HEK293T (cell line): ENCODE results near the gene ELP4.

ENCODE experiments used
- CTCF ChIA-PET: fragments of 350-600 bp; formaldehyde crosslinking; extraction: SDS; loops from one replicate; lab custom pipeline; 2021; ENCODE audit warnings: antibody characterized with exemption, inconsistent platforms; lab: Yijun Ruan, JAX
- POLR2A ChIA-PET: fragments of 350-600 bp; formaldehyde crosslinking; extraction: SDS; loops from one replicate; lab custom pipeline; 2020; ENCODE audit warnings: antibody characterized with exemption, inconsistent platforms; lab: Yijun Ruan, JAX
- DNase-seq: peaks from one replicate; pipeline ENCODE4 v3.0.0; 2012; ENCODE audit warnings: mixed read lengths; ENCODE audit errors: extremely low spot score
- ARNT ChIP-seq: fragments of 450-650 bp; IDR thresholded peaks from 2 replicates; pipeline ENCODE4 v1.6.1; 2017; ENCODE audit warnings: mild to moderate bottlenecking
- BHLHE40 ChIP-seq: fragments of 450-650 bp; IDR thresholded peaks from 2 replicates; pipeline ENCODE4 v1.6.1; 2016; ENCODE audit warnings: mild to moderate bottlenecking, moderate library complexity, borderline replicate concordance
- CTBP1 ChIP-seq: fragments of 450-650 bp; IDR thresholded peaks from 2 replicates; pipeline ENCODE4 v1.6.1; 2016; ENCODE audit warnings: borderline replicate concordance
- ELF4 ChIP-seq: fragments of 450-650 bp; IDR thresholded peaks from 2 replicates; pipeline ENCODE4 v1.6.1; 2017; ENCODE audit warnings: antibody characterized with exemption
- FOXA1 ChIP-seq: fragments of 450-650 bp; IDR thresholded peaks from 2 replicates; pipeline ENCODE4 v1.6.1; 2016; ENCODE audit warnings: mild to moderate bottlenecking
- FOXK2 ChIP-seq: fragments of 450-650 bp; IDR thresholded peaks from 2 replicates; pipeline ENCODE4 v1.6.1; 2016; ENCODE audit warnings: mild to moderate bottlenecking
- FOXM1 ChIP-seq: fragments of 450-650 bp; IDR thresholded peaks from 2 replicates; pipeline ENCODE4 v1.6.1; 2017; ENCODE audit warnings: mild to moderate bottlenecking, borderline replicate concordance
- HDGF ChIP-seq: fragments of 450-650 bp; IDR thresholded peaks from 2 replicates; pipeline ENCODE4 v1.6.1; 2017; ENCODE audit warnings: antibody characterized with exemption, borderline replicate concordance
- L3MBTL2 ChIP-seq: fragments of 450-650 bp; conservative IDR thresholded peaks from 2 replicates; pipeline ENCODE4 v1.6.1; 2016; ENCODE audit warnings: mild to moderate bottlenecking
- LEF1 ChIP-seq: fragments of 450-650 bp; IDR thresholded peaks from 2 replicates; pipeline ENCODE4 v1.6.1; 2017; ENCODE audit warnings: mild to moderate bottlenecking, borderline replicate concordance
- NFRKB ChIP-seq: fragments of 450-650 bp; IDR thresholded peaks from 2 replicates; pipeline ENCODE4 v1.6.1; 2016; ENCODE audit warnings: mild to moderate bottlenecking, moderate library complexity
- PKNOX1 ChIP-seq: fragments of 450-650 bp; IDR thresholded peaks from 2 replicates; pipeline ENCODE4 v1.6.1; 2016
- SP1 ChIP-seq: fragments of 450-650 bp; IDR thresholded peaks from 2 replicates; pipeline ENCODE4 v1.6.1; 2017
- SUZ12 ChIP-seq: fragments of 450-650 bp; IDR thresholded peaks from 2 replicates; pipeline ENCODE4 v1.6.1; 2016; ENCODE audit warnings: mild to moderate bottlenecking
- TARDBP ChIP-seq: fragments of 450-650 bp; IDR thresholded peaks from 2 replicates; pipeline ENCODE4 v1.6.1; 2016
- ZNF384 ChIP-seq: fragments of 450-650 bp; IDR thresholded peaks from 2 replicates; pipeline ENCODE4 v1.6.1; 2016

ELP4 gene

DNA sequence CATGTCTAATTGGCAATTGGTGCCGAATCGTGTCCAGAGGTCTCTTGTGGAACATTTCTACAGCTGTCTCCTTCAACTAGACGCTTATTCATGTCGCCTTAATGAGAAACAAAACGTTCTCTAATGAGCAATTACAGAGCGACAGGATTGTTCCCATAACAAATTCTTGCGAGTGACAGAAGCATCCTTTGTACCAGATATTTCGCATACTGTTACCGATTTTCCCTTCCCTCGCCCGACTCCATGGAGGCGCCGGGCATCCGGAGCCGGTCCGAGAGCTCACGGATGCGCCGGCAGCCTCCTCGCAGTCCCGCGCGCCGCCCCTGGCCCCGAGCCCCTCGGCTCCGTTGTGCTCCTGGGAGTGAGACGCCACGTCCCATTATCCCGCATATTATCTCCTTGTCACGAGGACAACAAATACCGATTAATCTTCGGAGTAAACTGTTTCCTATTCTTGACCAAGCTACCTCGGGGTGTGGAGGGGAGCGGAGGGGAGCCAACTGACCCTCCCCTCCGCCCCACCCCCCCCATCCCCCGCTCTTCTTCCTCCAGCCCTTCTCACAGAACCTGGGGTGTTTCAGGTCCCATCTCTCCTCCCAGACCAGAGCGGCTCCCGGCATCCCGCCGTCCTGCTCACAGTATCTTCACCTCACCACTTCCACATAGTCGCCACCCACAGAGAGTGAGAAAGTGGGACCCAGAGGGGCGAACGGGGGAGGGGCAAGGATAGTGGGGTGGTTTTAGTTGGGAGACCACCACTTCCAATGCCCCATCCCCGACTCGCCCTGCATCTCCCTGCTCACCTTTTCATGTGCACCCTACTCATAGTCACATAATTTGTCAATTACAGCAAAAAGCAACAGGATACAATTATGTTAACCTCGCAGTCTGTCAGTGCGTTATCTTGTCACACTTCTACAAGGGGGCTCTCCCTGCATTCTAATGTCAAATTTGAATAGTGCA, 290.1 kb downstream of the ELP4 start:
- ChIA-PET POLR2A (no interaction called here), CTCF (no interaction called here)
- DNase-seq: no peak
- TF ChIP-seq L3MBTL2 (no peak), TARDBP (no peak), NFRKB (no peak), ZNF384 (no peak), SUZ12 (no peak), PKNOX1 (no peak), SP1 (no peak), ELF4 (no peak), CTBP1 (no peak), ARNT (no peak), BHLHE40 (no peak), FOXM1 (no peak), FOXA1 (no peak), FOXK2 (no peak), HDGF (no peak), LEF1 (no peak)

- CTCF ChIA-PET: interaction anchor here (0.9 kb wide), 1 partner anchor 13 kb away, joined by 3 read pairs; no protein-coding TSS in a partner anchor
- TF ChIP-seq BHLHE40 (no peak), CTBP1 (no peak), ELF4 (no peak), ARNT (no peak), LEF1 (no peak), FOXK2 (no peak), NFRKB (no peak), SUZ12 (no peak), FOXM1 (no peak), TARDBP (no peak)
- POLR2A ChIA-PET: no interaction called here
- DNase-seq: no peak
Measured at GRCh38 chr11:31800398-31801265, 291.1 kb downstream of the ELP4 start.

DNA sequence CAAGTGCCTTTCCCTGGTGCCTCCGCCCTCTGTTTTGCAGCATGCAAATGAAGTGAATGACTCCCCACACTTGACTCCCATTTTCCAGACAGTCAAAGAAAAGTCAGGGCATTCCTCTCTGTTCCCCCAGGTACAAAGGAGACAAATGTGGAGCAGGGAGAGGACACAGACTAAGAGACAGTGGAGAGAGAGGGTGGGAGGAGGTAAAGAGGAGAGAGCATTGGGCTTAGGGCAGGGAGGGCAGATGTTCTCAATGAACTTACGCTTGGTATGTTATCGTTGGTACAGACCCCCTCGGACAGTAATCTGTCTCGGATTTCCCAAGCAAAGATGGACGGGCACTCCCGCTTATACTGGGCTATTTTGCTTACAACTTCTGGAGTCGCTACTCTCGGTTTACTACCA, 291.7 kb downstream of the ELP4 start:
- TF ChIP-seq FOXK2 (no peak), ZNF384 (no peak), SUZ12 (no peak), ARNT (no peak), NFRKB (no peak), SP1 (no peak), LEF1 (no peak), TARDBP (no peak), FOXM1 (no peak), BHLHE40 (no peak), ELF4 (no peak), CTBP1 (no peak), HDGF (no peak), FOXA1 (no peak), L3MBTL2 (no peak), PKNOX1 (no peak)
- DNase-seq: no peak
- ChIA-PET POLR2A (no interaction called here), CTCF (interaction anchor here (0.9 kb wide), 1 partner anchor 12 kb away, joined by 3 read pairs; no protein-coding TSS in a partner anchor)

GRCh38 chr11:31802000-31802551, 292.5 kb downstream of the ELP4 start:
- ChIA-PET CTCF (no interaction called here), POLR2A (no interaction called here)
- no peak for DNase-seq
- TF ChIP-seq CTBP1 (no peak), SP1 (no peak), TARDBP (no peak), ELF4 (no peak), L3MBTL2 (no peak), FOXK2 (no peak), NFRKB (no peak), PKNOX1 (no peak), LEF1 (no peak), FOXM1 (no peak), BHLHE40 (no peak)

- ChIA-PET POLR2A (no interaction called here), CTCF (no interaction called here)
- no peak for DNase-seq
- TF ChIP-seq PKNOX1 (no peak), FOXM1 (no peak), ARNT (no peak), HDGF (no peak), LEF1 (no peak), ELF4 (no peak), TARDBP (no peak), L3MBTL2 (no peak), BHLHE40 (no peak), FOXK2 (no peak), SP1 (no peak), NFRKB (no peak)
Measured at GRCh38 chr11:31802609-31802989, 293.0 kb downstream of the ELP4 start.
